Ecto neural progenitor cell (in vitro differentiated cells): ENCODE measurements around the gene CHCHD3.

Experiments used
- DNase-seq: peaks from one replicate; pipeline ENCODE4 v3.0.0-alpha.2; 2018; ENCODE audit warnings: low spot score

CHCHD3 gene

GRCh38 chr7:133077394-133077793 is 4.5 kb downstream of the CHCHD3 start:
- DNase-seq, result no peak

GRCh38 chr7:133076142-133076541 is 5.7 kb downstream of the CHCHD3 start:
- no peak for DNase-seq

GRCh38 chr7:133071506-133071905 is 10.4 kb downstream of the CHCHD3 start:
- DNase-seq, result no peak

- DNase-seq, result no peak
Observed at GRCh38 chr7:133070562-133070961, 11.3 kb downstream of the CHCHD3 start.

GRCh38 chr7:133065301-133065700 is 16.6 kb downstream of the CHCHD3 start:
- DNase-seq, result no peak

GRCh38 chr7:133064082-133064820 is 17.6 kb downstream of the CHCHD3 start:
- DNase-seq, result no peak

- no peak for DNase-seq
Observed at GRCh38 chr7:133061792-133062191, 20.1 kb downstream of the CHCHD3 start.

GRCh38 chr7:133061357-133061756 is 20.5 kb downstream of the CHCHD3 start:
- DNase-seq, result no peak

- no peak for DNase-seq
Observed at GRCh38 chr7:133060004-133060403, 21.9 kb downstream of the CHCHD3 start.

GRCh38 chr7:133059263-133059662 is 22.6 kb downstream of the CHCHD3 start:
- no peak for DNase-seq

GRCh38 chr7:133056370-133057238 is 25.3 kb downstream of the CHCHD3 start:
- DNase-seq, result no peak

GRCh38 chr7:133054162-133054840 is 27.6 kb downstream of the CHCHD3 start:
- no peak for DNase-seq

- DNase-seq, result no peak
Observed at GRCh38 chr7:133053321-133053891, 28.5 kb downstream of the CHCHD3 start.

- DNase-seq, result no peak
Observed at GRCh38 chr7:133052826-133053225, 29.1 kb downstream of the CHCHD3 start.

GRCh38 chr7:133052401-133052756 is 29.5 kb downstream of the CHCHD3 start:
- DNase-seq, result no peak

GRCh38 chr7:133051719-133052400 is 30.0 kb downstream of the CHCHD3 start:
- no peak for DNase-seq

GRCh38 chr7:133051066-133051465 is 30.8 kb downstream of the CHCHD3 start:
- DNase-seq, result no peak

- no peak for DNase-seq
Observed at GRCh38 chr7:133050200-133050995, 31.5 kb downstream of the CHCHD3 start.

- no peak for DNase-seq
Observed at GRCh38 chr7:133048589-133048988, 33.3 kb downstream of the CHCHD3 start.

- DNase-seq, result no peak
Observed at GRCh38 chr7:133047321-133047720, 34.6 kb downstream of the CHCHD3 start.
